DND-41 (cell line): ENCODE measurements around the gene SCAANT1.

Experiments used
- ATAC-seq: fragments of 200-7000 bp; cut with Tn5 transposase; 3 replicates; pipeline ENCODE4 v1.9.1; 2021; ENCODE audit warnings: low read depth; ENCODE audit not compliant: insufficient read depth
- DNase-seq: peaks from one replicate; pipeline ENCODE4 v3.0.0-alpha.2; 2020
- H2AFZ ChIP-seq: 2 replicates; pipeline ENCODE4 v1.6.0; 2012; ENCODE audit warnings: low read depth, low read length
- H3K27ac ChIP-seq: 2 replicates; pipeline ENCODE4 v1.5.1; 2012; ENCODE audit warnings: low read length, inconsistent platforms
- H3K27me3 ChIP-seq: fragments of 200-600 bp; sonication (generic); 2 replicates; pipeline ENCODE4 v1.6.0; 2012; ENCODE audit warnings: low read length, mild to moderate bottlenecking, inconsistent platforms; ENCODE audit not compliant: insufficient read depth, poor library complexity
- H3K36me3 ChIP-seq: 2 replicates; pipeline ENCODE4 v1.5.1; 2012; ENCODE audit warnings: low read length, inconsistent platforms; ENCODE audit not compliant: insufficient read depth
- H3K4me1 ChIP-seq: 2 replicates; pipeline ENCODE4 v1.5.1; 2012; ENCODE audit warnings: mild to moderate bottlenecking, low read length; ENCODE audit not compliant: insufficient read depth
- H3K4me2 ChIP-seq: 2 replicates; pipeline ENCODE4 v1.6.0; 2012; ENCODE audit warnings: mild to moderate bottlenecking, moderate library complexity, low read length, inconsistent platforms; ENCODE audit not compliant: insufficient read depth
- H3K4me3 ChIP-seq, 2 experiments: fragments of 200-600 bp in 1 of 2; shearing (Covaris generic) in 1 of 2; 2 replicates each; pipeline ENCODE4 v1.5.1; 2012 to 2016; ENCODE audit warnings: inconsistent platforms in 2 of 2, low read length in 2 of 2, mild to moderate bottlenecking in 2 of 2, low read depth in 1 of 2, moderate library complexity in 1 of 2
- H3K79me2 ChIP-seq: 2 replicates; pipeline ENCODE4 v1.6.0; 2012; ENCODE audit warnings: low read length, inconsistent platforms; ENCODE audit not compliant: insufficient read depth
- H3K9ac ChIP-seq: 2 replicates; pipeline ENCODE4 v1.6.0; 2012; ENCODE audit warnings: low read depth, mild to moderate bottlenecking, inconsistent platforms, low read length, moderate library complexity
- H3K9me3 ChIP-seq: 2 replicates; pipeline ENCODE4 v1.5.1; 2012; ENCODE audit warnings: low read length, moderate library complexity, mild to moderate bottlenecking, inconsistent platforms; ENCODE audit not compliant: insufficient read depth, severe bottlenecking
- H4K20me1 ChIP-seq: 2 replicates; pipeline ENCODE4 v1.6.0; 2012; ENCODE audit warnings: low read length; ENCODE audit not compliant: insufficient read depth
- EZH2 ChIP-seq: IDR thresholded peaks from 3 replicates; pipeline ENCODE4 v1.6.1; 2012; ENCODE audit warnings: borderline replicate concordance, low read depth, mild to moderate bottlenecking, moderate library complexity, low read length, inconsistent platforms; ENCODE audit not compliant: severe bottlenecking
- TF ChIP-seq, protein P1 (sequence below): IDR thresholded peaks from 2 replicates; pipeline ENCODE4 v1.5.1; 2012; ENCODE audit warnings: borderline replicate concordance, low read length, moderate library complexity, mild to moderate bottlenecking; ENCODE audit not compliant: poor library complexity, severe bottlenecking; ENCODE audit errors: extremely low read depth

SCAANT1 gene

DNA sequence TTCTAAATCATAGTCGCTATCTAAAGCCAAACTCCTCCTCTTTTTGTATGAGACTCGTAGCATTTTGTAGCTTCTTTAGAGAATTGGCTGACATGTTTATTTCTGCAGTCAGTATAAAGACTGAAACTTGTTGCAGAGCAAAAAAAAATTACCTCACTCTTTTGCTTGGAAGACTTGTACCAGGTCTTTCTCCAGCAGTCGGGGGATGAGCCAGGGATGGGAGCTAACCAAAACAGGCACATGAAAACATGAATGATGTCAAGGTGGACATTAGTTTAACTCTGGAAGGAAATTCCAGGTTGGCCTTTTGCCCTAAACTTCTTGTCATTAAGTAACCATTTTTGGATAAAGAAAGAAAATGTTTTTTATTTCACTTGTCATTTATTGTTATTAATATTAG is 47.0 kb upstream of the SCAANT1 start:
- ATAC-seq (no peak), DNase-seq (no peak)
- Histone ChIP-seq H4K20me1 (peaks cover 21% of the 10 kb centered on the region), H2AFZ (no peak overlapping the region), H3K79me2 (peaks cover 80% of the 10 kb centered on the region), H3K9me3 (no peaks in the 10 kb centered on the region), H3K27ac (no peak overlapping the region), H3K9ac (no peak overlapping the region), H3K4me1 (0 out of 2 replicates have a peak, but pooled peaks cover 2% of the 10 kb centered on the region), H3K4me3 (no peak overlapping the region), H3K36me3 (peaks cover 35% of the 10 kb centered on the region), H3K27me3 (no peaks in the 10 kb centered on the region), H3K4me2 (no peak overlapping the region)
- TF ChIP-seq, protein P1, sequence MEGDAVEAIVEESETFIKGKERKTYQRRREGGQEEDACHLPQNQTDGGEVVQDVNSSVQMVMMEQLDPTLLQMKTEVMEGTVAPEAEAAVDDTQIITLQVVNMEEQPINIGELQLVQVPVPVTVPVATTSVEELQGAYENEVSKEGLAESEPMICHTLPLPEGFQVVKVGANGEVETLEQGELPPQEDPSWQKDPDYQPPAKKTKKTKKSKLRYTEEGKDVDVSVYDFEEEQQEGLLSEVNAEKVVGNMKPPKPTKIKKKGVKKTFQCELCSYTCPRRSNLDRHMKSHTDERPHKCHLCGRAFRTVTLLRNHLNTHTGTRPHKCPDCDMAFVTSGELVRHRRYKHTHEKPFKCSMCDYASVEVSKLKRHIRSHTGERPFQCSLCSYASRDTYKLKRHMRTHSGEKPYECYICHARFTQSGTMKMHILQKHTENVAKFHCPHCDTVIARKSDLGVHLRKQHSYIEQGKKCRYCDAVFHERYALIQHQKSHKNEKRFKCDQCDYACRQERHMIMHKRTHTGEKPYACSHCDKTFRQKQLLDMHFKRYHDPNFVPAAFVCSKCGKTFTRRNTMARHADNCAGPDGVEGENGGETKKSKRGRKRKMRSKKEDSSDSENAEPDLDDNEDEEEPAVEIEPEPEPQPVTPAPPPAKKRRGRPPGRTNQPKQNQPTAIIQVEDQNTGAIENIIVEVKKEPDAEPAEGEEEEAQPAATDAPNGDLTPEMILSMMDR, result no peak
- TF ChIP-seq EZH2, result no peak

DNA sequence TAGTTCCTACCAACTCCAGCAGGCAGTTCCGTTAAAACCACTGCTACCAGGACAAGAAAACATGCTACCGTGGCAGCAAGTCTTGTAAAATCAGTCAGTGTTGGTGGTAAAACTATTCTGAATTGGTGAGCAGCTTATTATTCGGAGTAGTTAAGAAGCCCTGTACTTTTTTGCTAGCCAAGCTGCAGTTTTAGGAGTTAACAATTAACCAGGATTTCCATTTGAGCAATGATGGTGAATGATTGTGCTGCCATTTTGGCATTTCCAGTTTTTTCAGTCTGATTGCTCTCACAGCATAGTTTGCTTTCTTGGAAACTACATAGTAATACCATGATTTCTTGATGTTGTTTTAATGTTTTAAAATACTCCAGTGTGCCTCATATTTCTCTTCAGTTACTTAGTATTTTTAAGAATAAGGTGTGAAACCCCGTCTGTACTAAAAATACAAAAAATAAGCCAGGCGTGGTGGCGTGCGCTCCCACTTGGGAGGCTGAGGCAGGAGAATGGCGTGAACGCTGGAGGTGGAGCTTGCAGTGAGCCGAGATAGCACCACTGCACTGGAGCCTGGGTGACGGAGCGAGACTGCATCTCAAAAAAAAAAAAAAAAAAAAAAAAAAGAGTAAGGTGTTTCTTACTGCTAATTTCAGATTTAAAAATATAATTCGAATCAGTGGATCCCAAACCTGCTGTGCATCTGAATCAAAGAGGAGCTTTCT is 43.8 kb upstream of the SCAANT1 start:
- H3K4me1 ChIP-seq, result 0 out of 2 replicates have a peak, but pooled peaks cover 2% of the 10 kb centered on the region
- H3K4me3 ChIP-seq, result no peak overlapping the region
- no peaks in the 10 kb centered on the region for H3K27me3 ChIP-seq
- H3K79me2 ChIP-seq, result peaks cover 74% of the 10 kb centered on the region
- ATAC-seq (no peak), DNase-seq (no peak)
- H2AFZ ChIP-seq, result no peak overlapping the region
- H4K20me1 ChIP-seq, result peaks cover 19% of the 10 kb centered on the region
- no peak overlapping the region for H3K4me2 ChIP-seq
- no peak overlapping the region for H3K9ac ChIP-seq
- TF ChIP-seq, protein P1, result no peak
- no peak for TF ChIP-seq EZH2
- no peaks in the 10 kb centered on the region for H3K9me3 ChIP-seq
- peaks cover 48% of the 10 kb centered on the region for H3K36me3 ChIP-seq
- no peak overlapping the region for H3K27ac ChIP-seq

DNA sequence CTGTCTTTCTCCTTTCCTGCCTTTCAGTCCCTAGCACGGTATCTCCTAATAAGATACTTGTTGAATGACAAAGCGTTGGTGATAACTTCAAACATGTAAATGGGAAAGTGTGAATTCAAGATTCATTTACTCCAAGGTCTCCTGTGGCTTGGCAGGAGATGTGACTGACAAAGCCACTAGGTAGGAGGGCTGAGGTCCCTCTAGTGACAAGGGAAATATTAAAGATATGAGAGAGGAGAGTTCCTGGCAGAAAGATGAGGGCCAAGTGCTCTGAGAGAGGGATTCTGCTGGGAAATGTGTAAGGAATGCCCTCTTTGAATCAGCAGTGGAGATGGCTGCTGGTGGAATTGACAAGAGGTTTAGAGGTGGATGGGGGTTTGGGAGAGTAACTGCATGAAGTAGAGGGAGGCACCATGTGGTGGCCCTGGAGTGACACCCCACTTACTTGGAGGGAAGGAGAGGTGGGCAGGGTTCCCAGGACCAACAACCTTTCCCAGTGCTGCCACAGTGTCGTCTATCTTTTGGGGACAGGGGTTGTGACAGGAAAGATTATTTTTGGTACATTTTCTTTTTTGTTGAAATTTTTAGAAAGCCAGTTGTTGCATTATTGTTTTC is 43.0 kb upstream of the SCAANT1 start:
- H3K27ac ChIP-seq, result no peak overlapping the region
- H3K9me3 ChIP-seq, result no peaks in the 10 kb centered on the region
- no peaks in the 10 kb centered on the region for H3K27me3 ChIP-seq
- H3K79me2 ChIP-seq, result peaks cover 78% of the 10 kb centered on the region
- no peak for TF ChIP-seq EZH2
- TF ChIP-seq, protein P1, result no peak
- no peak overlapping the region for H3K4me2 ChIP-seq
- DNase-seq (no peak), ATAC-seq (no peak)
- H2AFZ ChIP-seq, result no peak overlapping the region
- no peak overlapping the region for H3K4me3 ChIP-seq
- H4K20me1 ChIP-seq, result peaks cover 15% of the 10 kb centered on the region
- H3K36me3 ChIP-seq, result peaks cover 48% of the 10 kb centered on the region
- 0 out of 2 replicates have a peak, but pooled peaks cover under 1% of the 10 kb centered on the region for H3K4me1 ChIP-seq
- no peak overlapping the region for H3K9ac ChIP-seq
